Measurements from ENCODE around the gene GRB10.

GRB10 gene

DNA sequence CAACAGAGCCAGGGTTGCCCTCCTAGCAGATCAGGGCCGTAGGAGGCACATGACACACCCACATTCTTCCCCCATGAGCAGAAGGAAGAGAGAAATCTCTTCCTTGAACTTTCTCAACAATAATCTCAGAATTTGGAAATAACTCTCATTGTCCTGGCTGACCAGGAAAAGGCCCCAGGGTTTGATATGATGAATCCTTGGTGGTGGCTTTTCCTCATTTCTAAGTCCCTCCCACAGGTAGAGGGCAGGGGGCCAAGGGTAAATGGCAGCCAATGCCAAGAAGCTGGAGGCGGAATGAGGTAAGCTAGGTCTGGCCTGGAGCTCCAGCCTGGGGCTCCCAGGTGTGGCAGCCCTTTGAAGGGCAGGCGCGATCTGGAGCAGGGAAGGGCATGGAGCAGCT is 67.8 kb downstream of the GRB10 start:
- no peak overlapping the region for H3K4me3 ChIP-seq (ENCODE audit: low read depth, low read length)
- TF ChIP-seq CTCF (IDR thresholded peaks at IDR 0.05; ENCODE audit: borderline replicate concordance, insufficient read depth, low read depth, low read length), result no peak

DNA sequence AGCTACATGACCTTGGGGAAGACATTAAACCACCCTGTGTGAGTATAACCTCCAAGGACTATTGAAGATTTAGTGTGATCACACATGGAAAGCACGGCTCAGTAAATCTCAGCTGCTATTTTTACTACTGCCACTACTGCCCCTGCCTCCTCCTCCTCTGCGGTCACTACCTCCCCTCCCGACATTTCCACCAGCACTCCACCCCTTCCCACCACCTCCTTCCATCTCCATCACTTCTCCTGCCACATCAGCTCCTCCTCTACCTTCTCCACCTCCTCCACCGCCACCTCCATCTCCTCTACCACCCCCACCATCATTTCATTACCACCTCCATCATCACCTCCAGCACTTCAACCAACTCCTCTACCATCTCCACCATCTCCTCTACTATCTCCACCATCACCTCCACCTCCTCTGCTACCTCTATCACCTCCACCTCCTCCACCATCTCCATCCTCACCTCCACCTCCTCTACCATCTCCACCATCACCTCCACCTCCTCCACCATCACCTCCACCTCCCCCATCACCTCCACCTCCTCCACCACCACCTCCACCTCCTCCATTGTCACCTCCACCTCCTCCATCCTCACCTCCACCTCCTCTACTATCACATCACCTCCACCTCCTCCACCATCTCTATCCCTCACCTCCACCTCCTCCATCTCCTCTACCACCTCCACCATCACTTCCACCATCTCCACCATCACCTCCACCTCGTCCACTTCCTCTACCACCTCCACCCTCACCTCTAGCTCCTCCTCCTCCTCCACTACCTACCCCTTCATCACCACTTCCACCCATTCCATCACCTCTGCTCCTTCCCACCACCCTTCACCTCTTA is 69.4 kb downstream of the GRB10 start:
- no peak for TF ChIP-seq CTCF (IDR thresholded peaks at IDR 0.05; ENCODE audit: borderline replicate concordance, insufficient read depth, low read depth, low read length)
- no peak overlapping the region for H3K4me3 ChIP-seq (ENCODE audit: low read depth, low read length)

DNA sequence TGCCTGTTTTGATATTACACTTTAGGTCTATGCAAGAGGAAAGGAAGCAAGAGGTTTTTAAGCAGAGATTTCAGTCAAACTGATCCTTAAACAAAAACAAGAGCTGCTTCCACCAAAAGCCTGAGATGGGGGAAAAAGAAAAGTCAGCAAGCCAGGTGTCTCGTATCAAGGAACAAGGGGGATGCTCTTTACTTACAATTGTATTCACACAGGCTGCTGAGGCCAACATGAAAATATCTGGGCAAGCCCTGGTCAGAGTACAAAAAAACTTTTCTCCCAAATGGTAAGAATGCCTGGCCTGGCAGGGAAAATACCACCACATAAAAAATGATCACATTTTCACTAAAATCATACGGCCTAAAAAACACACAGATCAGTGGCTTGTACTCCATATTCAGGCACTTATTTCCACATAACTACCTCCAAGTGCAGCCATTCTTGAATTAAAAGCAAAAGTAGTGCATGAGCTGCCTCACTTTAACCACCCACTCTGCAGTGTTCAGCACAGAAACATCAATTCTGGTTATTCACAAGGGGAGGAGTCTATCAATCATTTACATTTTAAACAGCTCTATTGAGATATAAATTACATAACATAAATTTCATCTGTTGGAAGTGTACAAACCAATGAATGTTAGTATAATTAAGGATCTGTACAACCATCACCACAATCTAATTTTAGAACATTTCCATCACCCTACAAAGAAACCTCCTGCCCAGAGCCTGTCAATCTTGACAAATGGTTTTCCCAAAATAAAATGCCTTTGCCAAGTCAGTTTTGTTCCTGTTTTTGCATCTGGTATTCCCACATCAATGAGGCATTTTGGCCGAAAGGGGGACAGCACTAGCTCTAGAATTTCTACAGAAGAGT is 70.2 kb downstream of the GRB10 start:
- H3K4me3 ChIP-seq (ENCODE audit: low read depth, low read length), result no peak overlapping the region
- no peak for TF ChIP-seq CTCF (IDR thresholded peaks at IDR 0.05; ENCODE audit: borderline replicate concordance, insufficient read depth, low read depth, low read length)

GRCh38 chr7:50711271-50712175 is 71.2 kb downstream of the GRB10 start:
- no peak overlapping the region for H3K4me3 ChIP-seq (ENCODE audit: low read depth, low read length)
- TF ChIP-seq CTCF (IDR thresholded peaks at IDR 0.05; ENCODE audit: borderline replicate concordance, insufficient read depth, low read depth, low read length), result no peak

GRCh38 chr7:50710441-50711154 is 72.1 kb downstream of the GRB10 start:
- no peak overlapping the region for H3K4me3 ChIP-seq (ENCODE audit: low read depth, low read length)
- no peak for TF ChIP-seq CTCF (IDR thresholded peaks at IDR 0.05; ENCODE audit: borderline replicate concordance, insufficient read depth, low read depth, low read length)

GRCh38 chr7:50709151-50709550 is 73.5 kb downstream of the GRB10 start:
- no peak for TF ChIP-seq CTCF (IDR thresholded peaks at IDR 0.05; ENCODE audit: borderline replicate concordance, insufficient read depth, low read depth, low read length)
- no peak overlapping the region for H3K4me3 ChIP-seq (ENCODE audit: low read depth, low read length)
